Right atrium auricular region (tissue), 2 donors: ENCODE results near the gene STXBP2. TPM values are rescaled to one million over a fixed set of nuclear protein-coding genes. Genes with fewer than 3 reads are reported as not detected.

Experiments used
- DNase-seq: peaks from one replicate; pipeline ENCODE4 v3.0.0-alpha.2; 2019; ENCODE audit warnings: low spot score
- H3K27ac ChIP-seq, 2 donors: fragments of 200-600 bp; sonication (generic); 1 replicate in 1 of 2; 2 replicates in 1 of 2; pipeline ENCODE4 v1.5.1; 2016 to 2019
- H3K27me3 ChIP-seq, 2 donors: fragments of 200-600 bp; sonication (generic); one replicate each; pipeline versions ENCODE4 v1.5.1 to v1.6.0; 2017 to 2019
- H3K36me3 ChIP-seq: fragments of 200-600 bp; sonication (generic); one replicate; pipeline ENCODE4 v1.5.1; 2016
- H3K4me1 ChIP-seq, 2 donors: fragments of 200-600 bp; sonication (generic); one replicate each; pipeline versions ENCODE4 v1.5.1 to v1.6.0; 2017 to 2019
- H3K4me3 ChIP-seq, 2 donors: fragments of 200-600 bp; sonication (generic); 1 replicate in 1 of 2; 2 replicates in 1 of 2; pipeline ENCODE4 v1.5.1; 2017 to 2019; ENCODE audit warnings: mild to moderate bottlenecking in 1 of 2, moderate library complexity in 1 of 2
- H3K9me3 ChIP-seq, 2 donors: fragments of 200-600 bp; sonication (generic); one replicate each; pipeline ENCODE4 v1.5.1; 2019
- CTCF ChIP-seq, 2 donors: fragments of 200-600 bp; sonication (generic); IDR thresholded peaks; one replicate each; pipeline ENCODE4 v1.5.1; 2019; ENCODE audit warnings: antibody characterized with exemption in 2 of 2
- total RNA-seq, 2 donors: library from RNA; depleted of rRNA; stranded (reverse); fragments of >200 nt; gene quantifications; one replicate each; pipeline ENCODE4 v1.1.0, GENCODE V29; 2016

The STXBP2 gene
- total RNA-seq, 2 donors from 2014 or later, result 6.4 to 14.9 TPM

GRCh38 chr19:7658219-7658686 lies 21.3 kb downstream of the STXBP2 start:
- no peak for DNase-seq
- no peaks in the 10 kb centered on the region for H3K27me3 ChIP-seq
- no peak overlapping the region for H3K27ac ChIP-seq
- H3K36me3 ChIP-seq, result no peaks in the 10 kb centered on the region
- H3K9me3 ChIP-seq, result no peaks in the 10 kb centered on the region
- H3K4me3 ChIP-seq, result no peak overlapping the region
- no peaks in the 10 kb centered on the region for H3K4me1 ChIP-seq
- TF ChIP-seq CTCF (IDR thresholded peaks at IDR 0.05), result no peak

DNA sequence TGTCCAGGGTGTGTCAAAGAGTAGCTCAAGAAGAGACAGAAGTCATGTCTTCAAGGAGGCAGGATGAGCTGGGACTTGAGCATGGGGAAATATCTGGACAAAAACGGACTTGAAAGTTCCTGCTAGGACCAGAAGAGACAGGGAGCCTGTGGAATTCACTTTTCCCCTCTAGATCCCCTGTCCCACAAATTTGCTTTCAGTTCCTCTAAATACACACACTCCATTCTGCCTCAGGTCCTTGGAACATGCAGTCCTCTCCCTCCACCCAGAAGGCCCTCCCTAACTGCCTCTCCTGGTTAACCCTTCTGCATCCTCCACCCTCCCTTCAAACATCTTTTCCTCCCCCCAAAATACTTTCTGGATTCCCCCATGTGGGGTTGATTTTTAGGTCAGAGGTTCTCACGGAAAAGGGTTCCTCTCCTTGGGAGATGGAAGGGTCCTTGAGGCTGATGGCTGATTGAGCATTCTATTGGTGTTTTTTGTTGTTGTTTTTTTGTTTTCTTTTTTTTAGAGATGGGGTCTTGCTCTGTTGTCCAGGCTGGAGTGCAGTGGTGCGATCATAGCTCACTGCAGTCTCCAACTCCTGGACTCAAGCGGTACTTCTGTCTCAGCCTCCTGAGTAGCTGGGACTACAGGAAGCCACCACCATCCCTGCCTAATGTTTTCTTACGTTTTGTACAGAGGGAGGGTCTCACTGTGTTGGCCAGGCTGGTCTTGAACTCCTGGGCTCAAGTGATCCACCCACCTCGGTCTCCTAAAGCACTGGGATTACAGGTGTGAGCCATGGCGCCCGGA lies 25.0 kb downstream of the STXBP2 start:
- Histone ChIP-seq H3K27me3 (no peaks in the 10 kb centered on the region), H3K27ac (no peak overlapping the region), H3K36me3 (no peaks in the 10 kb centered on the region), H3K9me3 (no peaks in the 10 kb centered on the region), H3K4me1 (no peaks in the 10 kb centered on the region), H3K4me3 (no peak overlapping the region)
- DNase-seq, result no peak
- TF ChIP-seq CTCF (IDR thresholded peaks at IDR 0.05), result no peak

DNA sequence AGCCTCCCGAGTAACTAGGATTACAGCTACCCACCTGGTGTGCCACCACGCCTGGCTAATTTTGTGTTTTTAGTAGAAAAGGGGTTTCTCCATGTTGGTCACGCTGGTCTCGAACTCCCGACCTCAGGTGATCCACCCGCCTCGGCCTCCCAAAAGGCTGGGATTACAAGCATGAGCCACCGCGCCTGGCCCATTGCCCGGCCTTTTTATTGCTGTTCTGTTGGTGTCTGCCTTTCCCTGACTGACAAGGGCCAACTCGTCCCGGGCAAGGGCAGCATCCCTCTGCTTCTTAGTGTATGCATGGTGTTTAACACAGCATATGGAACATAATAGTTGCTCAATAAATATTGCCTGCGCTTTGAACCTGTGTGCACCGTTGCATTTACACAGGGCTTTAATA lies 25.7 kb downstream of the STXBP2 start:
- no peaks in the 10 kb centered on the region for H3K27me3 ChIP-seq

DNA sequence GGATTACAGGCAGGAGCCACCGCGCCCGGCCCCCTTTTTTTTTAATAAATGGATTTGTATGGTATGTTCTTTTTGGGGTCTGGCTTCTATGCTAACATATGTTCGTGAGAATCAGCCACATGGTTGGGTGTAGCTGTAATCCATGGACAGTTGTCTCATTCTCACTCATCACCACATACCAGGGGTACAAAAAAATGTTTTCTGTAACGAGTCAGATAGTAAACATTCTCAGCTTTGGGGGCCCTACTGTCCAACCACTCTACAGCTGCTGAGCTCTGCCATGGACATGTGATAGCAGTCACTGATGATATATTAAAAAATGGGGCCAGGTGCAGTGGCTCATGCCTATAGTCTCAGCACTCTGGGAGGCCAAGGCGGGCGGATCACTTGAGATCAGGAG lies 26.8 kb downstream of the STXBP2 start:
- H3K4me3 ChIP-seq, result no peak overlapping the region
- H3K27me3 ChIP-seq, result no peaks in the 10 kb centered on the region

More for the DNA sequence above, 25.7 kb downstream of the STXBP2 start:
- no peak for DNase-seq
- H3K4me3 ChIP-seq, result no peak overlapping the region
- H3K4me1 ChIP-seq, result no peaks in the 10 kb centered on the region
- no peak overlapping the region for H3K27ac ChIP-seq
- no peak for TF ChIP-seq CTCF (IDR thresholded peaks at IDR 0.05)
- H3K9me3 ChIP-seq, result no peaks in the 10 kb centered on the region
- H3K36me3 ChIP-seq, result no peaks in the 10 kb centered on the region

DNA sequence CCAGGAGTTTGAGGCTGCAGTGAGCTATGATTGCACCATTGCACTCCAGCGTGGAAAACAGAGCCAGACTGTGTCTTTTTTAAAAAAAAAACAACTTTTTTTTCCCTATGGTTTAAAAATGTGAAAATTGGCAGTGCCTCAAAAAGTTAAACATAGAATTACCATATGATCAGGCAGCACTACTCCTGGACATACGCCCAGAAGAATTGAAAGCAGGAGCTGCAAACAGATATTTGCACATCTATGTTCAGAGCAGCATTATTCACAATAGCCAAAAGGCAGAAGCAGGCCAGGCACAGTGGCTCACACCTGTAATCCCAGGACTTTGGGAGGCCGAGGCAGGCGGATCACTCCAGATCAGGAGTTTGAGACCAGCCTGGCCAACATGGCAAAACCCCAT lies 28.2 kb downstream of the STXBP2 start:
- H3K36me3 ChIP-seq, result no peaks in the 10 kb centered on the region
- no peak for TF ChIP-seq CTCF (IDR thresholded peaks at IDR 0.05)
- no peaks in the 10 kb centered on the region for H3K9me3 ChIP-seq
- DNase-seq, result no peak
- H3K27me3 ChIP-seq, result no peaks in the 10 kb centered on the region
- no peak overlapping the region for H3K27ac ChIP-seq
- no peaks in the 10 kb centered on the region for H3K4me1 ChIP-seq
- no peak overlapping the region for H3K4me3 ChIP-seq

More for the DNA sequence above, 26.8 kb downstream of the STXBP2 start:
- Histone ChIP-seq H3K9me3 (no peaks in the 10 kb centered on the region), H3K27ac (no peak overlapping the region), H3K36me3 (no peaks in the 10 kb centered on the region), H3K4me1 (no peaks in the 10 kb centered on the region)
- TF ChIP-seq CTCF (IDR thresholded peaks at IDR 0.05), result no peak
- DNase-seq, result no peak
